ENCODE results near the gene CBX5.
"Not testable (repeated sequence)": the region's sequence is repeated elsewhere in the genome, so short reads cannot be mapped to it uniquely, and the experiment has no call there.

Gene CBX5

GRCh38 chr12:54279632-54280467 is at the start of gene CBX5:
CBX5 (minus strand) TSS chr12:54280122; CDS start chr12:54257650, 22,472 bp downstream.
- DNase-seq: peak; percentile 98

- no peak for DNase-seq
These were observed 48.8 kb upstream of the CBX5 start for GRCh38 chr12:54328595-54329337.

DNA sequence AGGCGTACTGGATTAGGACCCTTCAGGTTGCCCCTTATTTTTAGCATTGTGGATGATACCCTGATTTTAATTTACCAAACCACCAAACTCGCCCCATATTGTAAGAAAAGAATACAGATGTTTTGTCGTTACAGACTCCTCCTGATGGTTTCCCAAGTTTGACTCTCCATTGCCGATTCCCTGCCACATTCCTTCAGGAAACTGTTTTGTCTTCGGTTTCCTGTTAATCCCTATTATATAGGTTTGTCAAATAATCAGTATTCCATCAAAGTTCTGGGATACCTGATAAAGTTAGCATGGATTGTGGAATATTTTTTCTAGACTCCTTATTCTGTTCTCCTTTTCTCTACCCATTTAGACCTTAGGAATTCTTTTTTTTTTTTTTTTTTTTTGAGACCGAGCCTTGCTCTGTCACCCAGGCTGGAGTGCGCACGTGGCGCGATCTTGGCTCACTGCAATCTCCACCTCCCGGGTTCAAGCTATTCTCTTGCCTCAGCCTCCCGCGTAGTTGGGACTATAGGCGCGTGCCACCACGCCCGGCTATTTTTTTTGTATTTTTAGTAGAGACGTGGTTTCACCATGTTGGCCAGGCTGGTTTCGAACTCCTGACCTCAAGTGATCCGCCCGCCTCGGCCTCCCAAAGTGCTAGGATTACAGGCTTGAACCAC is 45.7 kb upstream of the CBX5 start:
- not testable (repeated sequence) for DNase-seq

DNA sequence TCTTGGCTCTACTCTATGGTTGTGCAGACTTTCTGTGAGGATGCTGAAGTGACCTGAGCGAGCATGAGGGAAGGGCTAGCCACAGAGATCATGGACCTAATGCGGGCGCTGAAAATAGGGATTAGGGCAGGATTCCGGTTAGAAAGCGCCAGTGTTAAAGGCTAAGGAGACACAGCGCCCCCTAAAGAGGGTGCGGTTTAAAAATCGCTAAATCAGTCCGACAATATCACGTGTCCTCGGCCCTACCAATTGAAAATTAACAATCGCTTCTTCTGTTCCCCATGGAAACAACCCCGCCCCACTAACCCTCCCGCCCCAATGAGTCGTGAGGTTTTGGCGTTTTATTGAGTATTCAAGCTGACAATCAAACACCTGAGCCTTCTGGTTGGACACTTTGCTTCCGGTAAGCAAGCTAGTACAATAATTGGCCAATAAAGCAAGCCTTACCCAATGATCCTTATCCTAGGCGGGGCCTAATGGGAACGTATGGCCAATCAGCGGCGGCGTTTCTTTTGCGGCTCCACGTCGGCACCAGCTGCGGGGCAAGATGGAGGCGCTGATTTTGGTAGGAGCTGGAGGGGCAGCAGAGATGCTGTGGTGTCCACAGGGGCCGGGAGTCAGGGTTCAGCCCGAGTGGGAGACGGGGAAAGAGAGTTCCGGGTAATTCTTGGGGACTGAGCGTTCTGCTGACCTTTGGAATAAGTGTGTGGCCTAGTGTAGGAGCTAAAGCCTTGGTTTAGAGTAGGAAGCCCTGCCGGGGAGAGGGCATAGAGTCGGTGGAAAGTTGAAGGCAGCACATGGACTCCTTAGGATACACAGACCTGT is 44.9 kb upstream of the CBX5 start, which contains the start of gene COPZ1:
TSS of gene COPZ1 (plus strand) at position 515 of the 825 bp plus-strand sequence. CDS start at position 548, 33 bp downstream.
- DNase-seq: peak; percentile 95

GRCh38 chr12:54321363-54321762 is 41.4 kb upstream of the CBX5 start:
- no peak for DNase-seq

- DNase-seq: not testable (repeated sequence)
These were observed 32.4 kb upstream of the CBX5 start for GRCh38 chr12:54312309-54312708.

DNA sequence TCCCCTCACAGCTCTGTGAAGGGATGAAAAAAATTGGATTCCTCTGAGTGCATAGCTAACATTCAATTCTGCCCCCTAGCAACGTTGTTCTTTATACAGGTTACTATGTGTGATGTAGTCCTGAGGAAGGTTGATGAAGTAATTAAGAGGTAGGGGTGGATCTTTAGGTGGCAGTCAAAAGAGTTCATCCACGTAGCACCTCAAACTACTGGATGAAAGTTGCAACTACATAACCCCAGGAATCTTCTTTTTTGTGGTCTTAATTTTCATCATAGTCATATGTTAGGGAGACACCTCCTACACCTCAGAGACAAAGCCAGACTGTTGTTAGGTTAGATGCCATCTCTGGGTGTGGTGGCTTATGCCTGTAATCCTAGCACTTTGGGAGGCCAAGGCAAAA is 31.1 kb upstream of the CBX5 start:
- DNase-seq: no peak

DNA sequence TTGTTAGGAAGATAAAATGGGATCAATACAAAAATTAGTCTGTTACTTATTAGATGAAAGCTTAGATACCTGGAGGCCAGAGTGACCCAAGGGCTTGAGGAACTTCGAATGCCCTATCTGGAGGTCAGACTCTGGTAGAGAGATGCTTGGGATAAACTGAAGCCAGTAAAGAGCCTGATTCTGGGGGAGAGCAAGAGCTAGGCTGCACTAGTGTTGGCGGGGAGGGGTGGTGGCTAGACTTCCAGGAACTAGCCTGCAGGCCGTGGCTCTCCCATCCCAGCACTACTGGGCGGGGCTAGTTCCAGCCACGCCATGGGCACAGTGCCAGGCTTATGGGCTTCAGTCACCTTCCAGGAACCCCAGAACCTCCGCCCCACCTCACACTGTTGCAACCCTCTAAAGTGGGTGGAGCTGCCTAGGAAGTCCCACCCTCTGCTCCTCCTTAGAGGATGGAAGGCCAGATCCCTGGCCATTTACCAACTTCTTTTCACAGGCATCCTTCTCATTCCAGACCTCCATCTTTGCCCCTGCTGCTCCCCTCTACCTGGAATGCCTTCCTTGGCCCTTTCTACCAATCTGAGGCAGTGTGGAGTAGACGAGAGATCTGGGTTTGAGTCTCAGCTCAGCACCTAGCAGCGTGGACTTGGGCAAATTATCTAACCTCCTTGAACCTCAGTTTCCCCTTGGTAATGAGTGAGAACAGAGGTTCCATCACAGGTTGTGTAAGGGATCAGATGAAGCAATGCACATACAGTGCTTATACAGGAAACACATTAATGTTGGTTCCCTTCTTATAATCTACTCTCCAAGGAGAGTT is 27.2 kb upstream of the CBX5 start:
- DNase-seq: no peak

GRCh38 chr12:54304187-54304810 is 24.4 kb upstream of the CBX5 start:
- no peak for DNase-seq

DNA sequence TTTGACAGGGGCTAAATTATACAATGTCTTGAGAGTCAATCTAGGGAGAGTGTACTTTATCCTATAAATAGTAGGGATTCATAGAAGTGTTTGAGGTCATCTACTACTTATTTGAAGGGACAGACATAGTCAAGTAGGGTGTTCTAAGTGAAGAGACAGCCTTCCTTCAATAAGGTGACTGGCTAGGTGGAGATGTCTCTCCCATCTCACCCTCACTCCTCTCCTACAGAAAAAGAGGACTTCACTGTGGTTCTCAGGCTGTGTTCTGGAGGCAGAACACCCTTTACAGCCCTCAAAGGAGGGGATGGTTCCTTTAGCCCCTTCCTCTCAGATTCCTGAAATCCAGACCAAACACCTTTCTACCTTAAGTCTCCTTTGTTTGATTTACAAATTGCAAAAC is 23.7 kb upstream of the CBX5 start:
- DNase-seq: no peak

DNA sequence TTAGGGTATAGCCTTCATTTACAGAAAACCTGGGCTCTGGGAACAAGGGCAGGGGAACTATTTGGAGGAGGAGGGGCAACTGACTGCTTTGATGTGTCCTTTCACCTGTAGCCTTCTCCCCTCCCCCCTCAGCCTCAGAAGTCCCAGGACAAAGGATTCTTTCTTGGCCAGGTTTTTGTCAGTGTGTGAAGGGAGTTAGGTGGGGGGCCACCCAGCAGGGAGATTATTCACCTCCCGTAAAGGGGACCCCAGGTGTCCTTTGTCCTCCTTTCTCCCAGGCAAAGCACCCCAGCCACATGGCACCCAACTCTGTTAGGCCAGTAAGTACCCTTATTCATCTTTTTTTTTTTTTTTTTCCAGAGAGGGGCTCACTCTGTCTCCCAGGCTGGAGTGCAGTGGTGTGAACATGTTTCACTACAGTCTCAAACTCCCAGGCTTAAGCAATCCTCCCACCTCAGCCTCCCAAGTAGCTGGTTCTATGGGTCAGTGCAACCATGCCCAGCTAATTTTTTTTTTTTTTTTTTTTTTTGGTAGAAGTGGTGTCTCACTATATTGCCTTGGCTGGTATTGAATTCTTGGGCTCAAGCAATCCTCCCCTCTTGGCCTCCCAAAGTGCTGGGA is 21.6 kb upstream of the CBX5 start:
- no peak for DNase-seq

DNA sequence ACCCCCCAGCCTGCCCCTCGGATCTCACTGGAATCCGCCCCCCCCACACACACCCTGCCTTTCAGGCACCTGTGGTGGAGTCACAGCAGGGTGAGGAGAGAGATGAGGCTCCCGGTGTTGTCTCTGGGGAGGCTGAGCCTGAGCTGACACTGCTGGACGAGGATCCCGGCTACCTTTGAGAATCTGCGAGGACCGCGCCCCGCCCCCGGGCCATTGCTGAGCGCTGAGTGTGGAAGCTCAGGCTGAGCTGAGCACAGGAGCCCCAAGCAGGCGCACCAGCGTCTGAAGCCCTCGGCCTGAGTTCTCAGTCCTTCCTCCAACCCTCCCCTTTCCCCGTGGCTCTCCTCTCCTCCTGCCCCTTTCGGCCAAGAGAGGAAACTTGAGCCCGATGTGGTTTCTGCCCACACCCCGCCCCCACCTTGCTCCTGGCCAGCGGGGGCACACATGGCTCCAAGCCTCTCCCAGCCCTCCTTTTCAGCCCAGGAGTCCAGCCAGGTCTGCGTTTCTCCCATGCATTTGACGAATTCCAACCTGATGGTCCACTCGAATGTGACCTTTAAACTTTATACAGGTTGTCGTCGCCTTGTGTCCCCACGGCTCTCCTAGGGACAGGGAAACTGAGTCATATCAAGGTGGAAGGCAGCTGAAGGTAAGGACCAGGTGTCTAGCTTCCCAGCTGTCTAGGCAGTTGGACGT is 21.0 kb upstream of the CBX5 start, which contains the start of gene NFE2:
TSS of gene NFE2 (minus strand) at position 284 of the 696 bp plus-strand sequence. CDS start 5,767 bp downstream, outside the sequence.
- DNase-seq: peak; percentile 62

DNA sequence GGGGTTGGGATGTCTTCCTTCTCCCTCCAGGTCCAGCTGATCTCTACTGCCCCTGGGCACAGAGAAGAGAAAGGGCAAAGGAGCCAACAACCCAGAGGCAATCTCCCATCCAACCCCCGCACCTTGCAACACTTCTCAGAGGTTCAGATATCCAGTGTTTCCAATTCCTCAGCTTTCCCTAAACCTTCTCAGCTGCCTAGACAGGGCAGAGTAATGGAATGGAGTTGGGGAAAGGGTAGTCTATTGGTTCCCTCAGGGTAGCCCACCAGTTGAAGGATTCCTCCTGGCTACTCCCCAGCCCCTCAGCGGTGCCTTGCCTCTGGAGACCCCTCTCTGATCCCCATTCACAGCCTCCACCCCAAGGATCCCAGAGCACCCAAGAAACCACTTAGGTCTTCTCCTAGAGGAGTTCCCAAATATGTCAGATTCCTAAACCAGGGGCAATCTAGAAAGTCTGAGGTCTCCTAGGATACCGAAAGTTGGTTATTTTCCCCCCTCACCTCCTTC is 20.4 kb upstream of the CBX5 start:
- DNase-seq: peak; percentile 13

GRCh38 chr12:54299515-54300224 is 19.7 kb upstream of the CBX5 start:
- DNase-seq: no peak

DNA sequence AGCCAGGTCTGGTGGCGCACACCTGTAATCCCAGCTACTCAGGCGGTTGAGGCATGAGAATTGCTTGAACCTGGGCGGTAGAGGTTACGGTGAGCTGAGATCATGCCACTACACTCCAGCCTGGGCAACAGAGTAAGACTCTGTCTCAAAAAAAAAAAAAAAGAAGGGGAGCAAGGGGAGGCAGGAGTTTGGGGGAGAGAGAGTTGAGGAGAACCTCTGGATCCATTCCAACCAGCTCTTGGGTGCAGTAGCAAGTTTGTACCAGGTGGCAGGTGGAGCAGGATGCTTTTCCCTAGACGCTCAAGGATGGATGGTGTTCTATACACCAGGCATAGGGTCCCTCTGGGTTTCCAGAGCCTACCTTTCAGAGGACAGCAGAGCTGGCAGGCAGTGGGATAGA is 19.0 kb upstream of the CBX5 start:
- no peak for DNase-seq

DNA sequence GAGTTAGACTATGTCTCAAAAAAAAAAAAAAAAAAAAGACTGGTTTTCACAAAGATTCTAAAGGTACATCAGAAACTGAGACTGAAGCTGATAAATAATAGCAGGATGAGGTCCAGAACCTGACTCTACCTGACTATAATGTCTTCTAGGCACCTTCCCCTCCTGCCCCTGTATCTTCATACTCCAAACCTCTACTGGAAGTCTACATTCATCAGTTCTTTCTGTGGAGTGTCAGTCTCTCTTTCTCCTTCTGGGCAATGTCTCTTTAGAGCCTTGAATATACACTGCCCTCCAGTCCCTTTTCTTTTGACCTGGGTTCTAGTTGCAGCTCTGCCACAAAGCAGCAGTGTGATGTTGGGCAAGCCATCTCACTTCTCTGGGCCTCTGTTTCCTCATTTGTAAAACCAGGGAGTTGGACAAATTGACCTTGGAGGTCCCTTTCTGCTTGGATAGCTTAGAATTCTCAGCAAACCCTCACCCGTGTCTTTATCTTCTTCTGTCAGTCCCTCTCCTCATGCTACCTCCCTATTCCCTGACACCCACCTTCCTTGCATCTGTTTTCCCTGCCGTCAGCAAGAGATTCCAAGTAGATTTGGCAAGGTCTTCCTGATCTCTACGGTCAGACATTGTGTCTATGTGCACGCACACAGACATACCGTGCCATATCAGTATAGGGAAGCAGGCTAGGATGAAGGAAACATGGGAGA is 16.6 kb upstream of the CBX5 start:
- no peak for DNase-seq

GRCh38 chr12:54294953-54295566 is 15.1 kb upstream of the CBX5 start:
- DNase-seq: no peak

Measured in retina (tissue), 1 donor.